ENCODE results near the gene CCDC186.

- TF ChIP-seq ZFX (IDR thresholded peaks at IDR 0.05; ENCODE audit: borderline replicate concordance) = no peak
- TF ChIP-seq, protein P1, sequence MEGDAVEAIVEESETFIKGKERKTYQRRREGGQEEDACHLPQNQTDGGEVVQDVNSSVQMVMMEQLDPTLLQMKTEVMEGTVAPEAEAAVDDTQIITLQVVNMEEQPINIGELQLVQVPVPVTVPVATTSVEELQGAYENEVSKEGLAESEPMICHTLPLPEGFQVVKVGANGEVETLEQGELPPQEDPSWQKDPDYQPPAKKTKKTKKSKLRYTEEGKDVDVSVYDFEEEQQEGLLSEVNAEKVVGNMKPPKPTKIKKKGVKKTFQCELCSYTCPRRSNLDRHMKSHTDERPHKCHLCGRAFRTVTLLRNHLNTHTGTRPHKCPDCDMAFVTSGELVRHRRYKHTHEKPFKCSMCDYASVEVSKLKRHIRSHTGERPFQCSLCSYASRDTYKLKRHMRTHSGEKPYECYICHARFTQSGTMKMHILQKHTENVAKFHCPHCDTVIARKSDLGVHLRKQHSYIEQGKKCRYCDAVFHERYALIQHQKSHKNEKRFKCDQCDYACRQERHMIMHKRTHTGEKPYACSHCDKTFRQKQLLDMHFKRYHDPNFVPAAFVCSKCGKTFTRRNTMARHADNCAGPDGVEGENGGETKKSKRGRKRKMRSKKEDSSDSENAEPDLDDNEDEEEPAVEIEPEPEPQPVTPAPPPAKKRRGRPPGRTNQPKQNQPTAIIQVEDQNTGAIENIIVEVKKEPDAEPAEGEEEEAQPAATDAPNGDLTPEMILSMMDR (IDR thresholded peaks at IDR 0.05) = no peak
These were observed 14.0 kb upstream of the CCDC186 start for GRCh38 chr10:114188001-114188400.
